Tibial nerve (tissue), 4 donors: ENCODE data around the gene IGLL1. TPM values are rescaled to one million over a fixed set of nuclear protein-coding genes. Genes with fewer than 3 reads are reported as not detected.
"Not testable (repeated sequence)": the region's sequence is repeated elsewhere in the genome, so short reads cannot be mapped to it uniquely, and the experiment has no call there.

Experiments
- DNase-seq, 2 donors: peaks; one replicate each; pipeline ENCODE4 v3.0.0-alpha.2; 2019; ENCODE audit warnings: low spot score in 2 of 2
- H3K27ac ChIP-seq, 4 donors: fragments of 200-600 bp; sonication (generic) in 3 of 4; one replicate each; pipeline ENCODE4 v1.5.1; 2017 to 2019; ENCODE audit warnings: mild to moderate bottlenecking in 1 of 4
- H3K27me3 ChIP-seq, 2 donors: fragments of 200-600 bp; sonication (generic) in 1 of 2; one replicate each; pipeline versions ENCODE4 v1.5.1 to v1.6.0; 2017 to 2019
- H3K36me3 ChIP-seq, 3 donors: fragments of 200-600 bp; sonication (generic); one replicate each; pipeline ENCODE4 v1.5.1; 2018 to 2019
- H3K4me1 ChIP-seq, 4 donors: fragments of 200-600 bp; sonication (generic) in 3 of 4; one replicate each; pipeline ENCODE4 v1.5.1; 2017 to 2019
- H3K4me3 ChIP-seq, 4 donors: fragments of 200-600 bp; sonication (generic) in 3 of 4; one replicate each; pipeline ENCODE4 v1.5.1; 2017 to 2019; ENCODE audit warnings: mild to moderate bottlenecking in 1 of 4, moderate library complexity in 1 of 4
- H3K9me3 ChIP-seq, 4 donors: fragments of 200-600 bp; sonication (generic) in 3 of 4; one replicate each; pipeline ENCODE4 v1.5.1; 2017 to 2019
- EP300 ChIP-seq, 2 donors: sonication (generic); formaldehyde crosslinking; IDR thresholded peaks; one replicate each; pipeline ENCODE4 v1.6.1; 2017; ENCODE audit warnings: antibody characterized with exemption in 2 of 2, mild to moderate bottlenecking in 1 of 2
- POLR2A ChIP-seq, 2 donors: fragments of 450-650 bp; IDR thresholded peaks; one replicate each; pipeline ENCODE4 v1.6.1; 2017; ENCODE audit warnings: antibody characterized with exemption in 2 of 2, mild to moderate bottlenecking in 2 of 2, moderate library complexity in 2 of 2
- WGBS, 2 donors: methylation state at CpG; one replicate each; pipeline ENCODE4 v1.1.5; 2018; 5-methylcytosine and 5-hydroxymethylcytosine counted together
- total RNA-seq, 4 donors: library from RNA; depleted of rRNA; stranded (reverse); fragments of >200 nt; gene quantifications; one replicate each; pipeline ENCODE4 v1.1.0, GENCODE V29; 2016
- TF ChIP-seq, protein P1 (sequence below), 5 experiments: fragments of 200-600 bp in 3 of 5; fragments of 450-650 bp in 2 of 5; sonication (generic) in 3 of 5; IDR thresholded peaks; one replicate each; pipeline ENCODE4 v1.5.1; 2016 to 2019; ENCODE audit warnings: antibody characterized with exemption in 5 of 5, mild to moderate bottlenecking in 3 of 5, moderate library complexity in 2 of 5

Gene IGLL1
- total RNA-seq, 4 donors from 2014 or later: not detected

DNA sequence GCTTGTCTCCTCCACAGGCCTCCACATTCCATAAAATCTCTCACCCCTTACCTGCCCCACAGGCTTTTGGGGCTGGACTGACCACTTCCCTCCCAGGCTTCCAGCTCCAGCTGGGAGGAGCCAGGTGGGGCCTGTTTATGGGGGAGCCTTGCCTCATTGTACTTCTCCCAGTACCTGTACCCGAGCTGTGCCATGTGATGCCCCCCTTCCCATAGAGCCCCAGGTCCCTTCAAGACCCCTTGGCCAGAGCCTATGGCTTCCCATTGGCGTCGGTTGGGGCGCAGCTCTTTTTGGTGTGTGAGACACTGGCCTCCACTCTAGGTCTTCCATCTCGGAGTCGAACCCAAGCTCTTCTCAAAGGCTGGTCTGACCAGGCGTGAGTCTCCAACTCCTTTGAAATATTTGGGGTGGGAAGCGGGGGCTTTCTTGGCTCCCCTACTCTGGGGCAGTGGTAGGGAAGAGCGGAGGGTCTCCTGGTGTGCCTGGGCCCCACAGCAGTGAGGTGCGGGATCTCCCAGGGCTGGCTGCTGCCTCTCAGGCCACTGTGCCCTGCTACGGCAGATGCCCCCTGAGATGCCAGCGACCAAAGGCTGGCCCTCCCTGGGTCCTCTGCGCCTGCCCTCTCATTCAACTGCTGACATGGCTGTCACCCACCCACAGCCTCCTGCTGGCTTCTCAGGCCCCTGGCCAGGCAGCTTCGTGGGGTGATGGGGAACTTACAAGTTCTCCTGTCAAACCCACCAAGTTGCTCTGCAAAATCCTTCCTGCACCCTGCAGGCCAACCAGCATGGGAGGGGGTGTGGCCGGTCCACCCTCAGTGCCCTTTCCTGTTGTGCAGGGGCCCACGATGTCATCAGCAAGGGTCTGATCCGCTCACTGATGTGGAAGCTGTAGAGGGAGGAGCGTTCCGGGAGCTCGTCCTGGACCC is 26.4 kb upstream of the IGLL1 start:
- no peaks in the 10 kb centered on the region for H3K4me1 ChIP-seq
- H3K9me3 ChIP-seq: no peaks in the 10 kb centered on the region
- no peaks in the 10 kb centered on the region for H3K27me3 ChIP-seq
- H3K4me3 ChIP-seq: no peak overlapping the region
- WGBS, 2 donors: 85 to 87% methylated on average over 14 to 20 of the region's 20 CpGs
- TF ChIP-seq POLR2A (IDR thresholded peaks at IDR 0.05) (no peak), EP300 (IDR thresholded peaks at IDR 0.05) (no peak)
- TF ChIP-seq, protein P1, sequence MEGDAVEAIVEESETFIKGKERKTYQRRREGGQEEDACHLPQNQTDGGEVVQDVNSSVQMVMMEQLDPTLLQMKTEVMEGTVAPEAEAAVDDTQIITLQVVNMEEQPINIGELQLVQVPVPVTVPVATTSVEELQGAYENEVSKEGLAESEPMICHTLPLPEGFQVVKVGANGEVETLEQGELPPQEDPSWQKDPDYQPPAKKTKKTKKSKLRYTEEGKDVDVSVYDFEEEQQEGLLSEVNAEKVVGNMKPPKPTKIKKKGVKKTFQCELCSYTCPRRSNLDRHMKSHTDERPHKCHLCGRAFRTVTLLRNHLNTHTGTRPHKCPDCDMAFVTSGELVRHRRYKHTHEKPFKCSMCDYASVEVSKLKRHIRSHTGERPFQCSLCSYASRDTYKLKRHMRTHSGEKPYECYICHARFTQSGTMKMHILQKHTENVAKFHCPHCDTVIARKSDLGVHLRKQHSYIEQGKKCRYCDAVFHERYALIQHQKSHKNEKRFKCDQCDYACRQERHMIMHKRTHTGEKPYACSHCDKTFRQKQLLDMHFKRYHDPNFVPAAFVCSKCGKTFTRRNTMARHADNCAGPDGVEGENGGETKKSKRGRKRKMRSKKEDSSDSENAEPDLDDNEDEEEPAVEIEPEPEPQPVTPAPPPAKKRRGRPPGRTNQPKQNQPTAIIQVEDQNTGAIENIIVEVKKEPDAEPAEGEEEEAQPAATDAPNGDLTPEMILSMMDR (IDR thresholded peaks at IDR 0.05): no peak
- no peaks in the 10 kb centered on the region for H3K36me3 ChIP-seq
- H3K27ac ChIP-seq: no peak overlapping the region
- no peak for DNase-seq

DNA sequence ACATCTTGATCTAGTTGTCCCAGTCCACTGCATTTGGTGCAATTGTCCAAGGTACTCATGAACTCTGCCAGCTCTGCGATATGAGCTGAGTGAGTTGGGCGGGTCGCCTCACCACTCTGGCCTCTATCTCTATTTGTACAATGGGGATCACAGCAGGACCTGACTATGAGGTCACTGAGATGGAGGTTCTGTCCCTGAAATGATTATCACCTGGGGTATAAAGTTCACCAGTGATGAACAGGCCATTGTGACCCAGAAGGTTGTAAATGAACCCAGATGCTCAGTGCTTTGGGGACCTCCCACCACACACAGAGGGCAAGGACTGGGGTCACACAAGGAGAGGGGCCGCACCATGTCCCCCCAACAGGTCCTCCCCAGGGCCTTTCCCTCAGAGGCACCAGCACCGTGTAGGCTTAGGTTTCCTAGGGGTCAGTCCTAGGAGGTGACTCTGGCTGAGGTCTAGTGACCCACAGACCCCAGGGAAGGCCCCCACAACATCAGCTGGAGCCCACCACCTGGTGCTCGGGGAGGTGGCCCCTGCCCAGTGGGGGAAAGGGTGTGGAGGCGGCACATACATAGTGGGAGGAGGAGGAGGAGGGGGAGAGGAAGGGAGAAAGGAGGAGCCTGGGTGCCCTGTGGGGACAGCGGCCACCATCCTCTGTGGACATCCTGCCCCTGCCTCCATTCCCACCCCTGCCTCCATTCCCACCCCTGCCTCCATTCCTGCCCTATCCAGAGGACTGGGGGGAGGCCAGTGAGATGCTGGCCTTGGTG is 25.0 kb upstream of the IGLL1 start:
- Histone ChIP-seq H3K9me3 (no peaks in the 10 kb centered on the region), H3K36me3 (no peaks in the 10 kb centered on the region), H3K4me1 (no peaks in the 10 kb centered on the region), H3K27me3 (no peaks in the 10 kb centered on the region), H3K4me3 (no peak overlapping the region), H3K27ac (no peak overlapping the region)
- DNase-seq: no peak
- WGBS, 2 donors: 70 to 83% methylated on average over 8 of the region's 8 CpGs
- TF ChIP-seq EP300 (IDR thresholded peaks at IDR 0.05) (no peak), POLR2A (IDR thresholded peaks at IDR 0.05) (no peak)
- TF ChIP-seq, protein P1 (IDR thresholded peaks at IDR 0.05): no peak

DNA sequence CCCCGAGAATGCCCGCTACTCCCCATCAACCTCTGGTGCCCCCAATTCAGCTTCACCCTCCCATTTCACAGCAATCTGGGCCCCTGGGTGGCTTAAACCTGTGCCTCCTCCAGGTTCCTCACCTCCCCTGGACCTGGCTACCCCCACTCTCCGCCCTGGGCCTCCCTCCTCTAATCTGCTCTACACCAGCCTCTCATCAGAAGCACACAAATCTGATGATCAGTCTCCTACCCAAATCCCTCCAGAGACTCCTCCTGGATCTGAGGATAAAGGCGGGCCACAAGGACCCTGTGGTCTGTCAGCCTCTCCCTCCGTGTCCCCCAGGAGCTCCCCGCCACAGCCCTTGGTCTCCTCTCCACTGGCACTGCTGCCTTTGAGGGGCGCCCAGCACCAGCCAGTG is 23.2 kb upstream of the IGLL1 start:
- TF ChIP-seq, protein P1 (IDR thresholded peaks at IDR 0.05): no peak
- no peak for TF ChIP-seq EP300 (IDR thresholded peaks at IDR 0.05)
- no peak for TF ChIP-seq POLR2A (IDR thresholded peaks at IDR 0.05)
- Histone ChIP-seq H3K36me3 (no peaks in the 10 kb centered on the region), H3K27me3 (no peaks in the 10 kb centered on the region), H3K9me3 (no peaks in the 10 kb centered on the region), H3K27ac (no peak overlapping the region), H3K4me3 (no peak overlapping the region), H3K4me1 (no peaks in the 10 kb centered on the region)
- no peak for DNase-seq
- 77 to 78% methylated on average over 7 of the region's 7 CpGs for WGBS, 2 donors

DNA sequence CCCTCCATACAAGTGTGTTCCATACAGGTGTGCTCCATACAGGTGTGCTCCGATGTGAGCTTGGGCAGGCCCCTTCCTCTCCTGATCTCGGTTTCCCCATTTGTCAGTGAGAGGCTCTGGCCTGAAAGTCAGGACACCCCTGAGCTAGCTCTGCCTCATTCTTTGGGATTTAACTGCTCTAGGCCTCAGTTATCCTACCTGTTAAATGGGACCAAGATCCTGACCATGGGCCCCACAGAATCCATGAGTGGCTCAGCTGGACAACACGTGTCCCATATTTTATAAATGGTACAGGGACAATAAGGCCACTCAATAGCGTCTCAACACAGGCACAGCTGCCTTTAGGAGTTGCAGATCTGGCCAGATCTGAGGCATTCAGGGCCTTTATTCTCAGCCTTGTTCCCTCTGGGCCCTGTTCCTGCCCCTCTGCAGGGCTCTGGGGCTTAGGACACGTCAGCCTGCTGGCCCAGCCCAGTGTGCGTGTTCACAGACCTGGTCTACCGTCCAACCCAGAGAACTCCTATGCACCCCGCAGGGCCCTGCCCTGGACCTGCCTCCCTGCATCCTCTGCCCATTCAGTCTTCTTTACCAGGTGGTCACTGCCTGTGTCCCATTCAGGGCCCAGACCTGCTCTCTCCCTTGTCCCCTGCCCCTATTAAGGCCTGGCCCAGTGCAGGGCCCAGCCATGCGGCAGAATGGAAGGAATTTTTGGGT is 18.9 kb upstream of the IGLL1 start:
- no peaks in the 10 kb centered on the region for H3K36me3 ChIP-seq
- H3K27ac ChIP-seq: no peak overlapping the region
- TF ChIP-seq, protein P1 (IDR thresholded peaks at IDR 0.05): no peak
- TF ChIP-seq EP300 (IDR thresholded peaks at IDR 0.05) (no peak), POLR2A (IDR thresholded peaks at IDR 0.05) (no peak)
- H3K9me3 ChIP-seq: no peaks in the 10 kb centered on the region
- H3K27me3 ChIP-seq: no peaks in the 10 kb centered on the region
- H3K4me3 ChIP-seq: no peak overlapping the region
- no peak for DNase-seq
- 92% methylated on average over 9 of the region's 9 CpGs for WGBS, 2 donors
- no peaks in the 10 kb centered on the region for H3K4me1 ChIP-seq

DNA sequence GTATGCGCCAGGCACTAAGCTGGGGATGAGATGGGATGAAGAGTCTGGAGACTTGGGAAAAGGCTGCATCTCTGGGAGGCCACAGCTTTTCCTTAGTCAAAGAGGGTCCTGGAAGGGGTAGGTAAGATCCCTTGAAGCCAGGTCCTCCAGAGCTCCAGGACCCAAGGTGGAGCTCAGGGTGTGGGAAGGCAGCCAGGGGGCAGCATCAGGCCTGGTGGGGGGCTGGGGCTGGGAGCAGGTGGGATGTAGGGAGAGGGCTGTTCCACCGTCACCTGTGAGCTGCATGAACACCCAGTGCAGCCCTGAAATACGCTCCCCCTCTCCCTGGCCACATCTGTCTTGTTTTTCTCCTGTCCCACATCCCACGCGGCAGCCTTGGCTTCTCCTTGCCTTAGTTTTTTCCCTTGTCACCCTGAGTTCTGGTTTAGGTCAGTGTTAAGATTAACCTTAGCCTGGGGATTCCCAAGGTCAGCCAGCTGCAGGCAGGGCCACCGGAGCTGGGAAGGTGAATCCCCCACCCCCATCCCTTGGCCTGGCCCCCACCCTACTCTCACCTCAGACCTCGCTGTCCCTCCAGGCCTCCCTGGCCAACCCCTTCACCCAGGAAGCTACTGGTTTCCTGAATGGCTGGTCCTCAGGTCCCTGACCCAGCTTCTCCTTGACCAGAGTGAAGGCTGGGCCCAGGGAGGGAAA is 17.6 kb upstream of the IGLL1 start:
- DNase-seq, H3K9me3 ChIP-seq, H3K36me3 ChIP-seq, H3K4me1 ChIP-seq, H3K27me3 ChIP-seq, H3K27ac ChIP-seq, H3K4me3 ChIP-seq: not testable (repeated sequence)
- WGBS, 2 donors: 83 to 100% methylated on average over 1 to 4 of the region's 7 CpGs

DNA sequence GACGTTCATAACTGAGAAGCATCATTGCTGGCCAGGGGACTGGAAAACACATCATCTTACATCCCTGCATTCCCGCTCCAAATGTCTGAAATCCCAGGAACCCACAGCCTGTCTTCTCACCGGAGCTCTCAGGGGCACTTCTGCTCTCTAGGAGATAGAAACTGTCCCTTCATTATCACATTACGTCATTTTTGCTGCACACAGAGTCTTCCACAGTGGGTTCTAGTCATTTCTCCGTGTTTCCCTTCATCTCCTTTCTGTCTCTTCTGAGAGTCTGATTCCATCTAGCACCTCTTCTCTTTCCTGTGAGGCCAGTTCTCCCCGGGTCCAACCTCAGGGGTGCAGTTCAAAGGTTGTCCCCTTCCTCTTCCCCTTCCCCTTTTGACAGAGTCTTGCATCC is 15.8 kb upstream of the IGLL1 start:
- not testable (repeated sequence) for H3K4me1 ChIP-seq, H3K27me3 ChIP-seq, H3K27ac ChIP-seq, H3K4me3 ChIP-seq, H3K9me3 ChIP-seq, DNase-seq, H3K36me3 ChIP-seq
- 42 to 48% methylated on average over 6 of the region's 6 CpGs for WGBS, 2 donors
